ENCODE measurements around the gene TMEM245. TPM values are rescaled to one million over a fixed set of nuclear protein-coding genes. Genes with fewer than 3 reads are reported as not detected.

TMEM245 gene
- 10 to 100 TPM; 30.4 to 32.7 TPM for total RNA-seq

GRCh38 chr9:109119439-109120203 is at the start of gene TMEM245:
TMEM245 (minus strand) TSS chr9:109119947; CDS start chr9:109119913, 34 bp downstream.
- peak within 1 kb of the TSS; percentile 85 for H3K27ac Mint-ChIP-seq
- peak within 1 kb of the TSS; percentile 94 for H3K4me3 Mint-ChIP-seq
- peaks cover 29% of the 10 kb centered on the region for H3K4me1 Mint-ChIP-seq

DNA sequence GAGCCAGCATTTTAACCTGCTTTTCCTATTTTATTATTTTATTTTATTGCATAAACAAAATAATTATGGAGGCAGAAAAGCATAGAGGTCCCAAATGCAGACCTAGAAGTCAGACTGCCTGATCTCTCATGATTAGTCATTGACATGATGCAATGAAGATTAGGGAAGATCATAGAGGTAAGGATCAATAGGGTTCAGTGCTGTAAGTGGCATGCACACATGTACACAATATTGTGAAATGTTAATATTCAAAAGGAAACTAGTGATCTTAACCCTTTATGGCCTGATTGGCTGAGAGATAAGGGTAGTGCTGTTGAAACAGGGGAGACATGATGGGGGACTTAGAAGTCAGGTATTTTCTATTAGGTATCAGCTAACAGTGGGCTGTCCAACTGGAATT is 48.4 kb upstream of the TMEM245 start:
- H3K27me3 Mint-ChIP-seq = peaks cover 76% of the 10 kb centered on the region

More at GRCh38 chr9:109119439-109120203, at the start of gene TMEM245:
- DNase-seq = peak; percentile 93
- Mint-ChIP-seq H3K27me3 (no peaks in the 10 kb centered on the region), H3K9me3 (peaks cover 1% of the 10 kb centered on the region), H3K36me3 (peaks cover 24% of the 10 kb centered on the region)

DNA sequence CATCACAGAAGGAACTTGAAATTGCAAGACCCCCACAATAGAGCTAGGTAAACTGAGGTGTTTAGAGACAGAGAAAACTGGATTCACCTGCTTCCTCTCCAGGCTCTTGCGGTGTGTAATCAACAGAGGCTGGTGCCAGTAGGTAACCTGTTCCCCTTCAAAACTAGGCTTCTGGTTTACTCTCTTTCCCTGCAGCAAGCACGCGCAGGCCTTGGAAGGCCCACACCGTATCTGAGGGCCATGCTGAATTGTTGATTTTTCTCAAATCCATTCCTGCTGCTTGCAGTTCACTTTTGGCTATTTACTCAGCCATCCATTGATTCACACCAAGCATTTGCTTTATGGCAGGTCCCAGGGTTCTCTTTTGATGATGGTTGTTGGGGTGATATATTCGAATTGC is 48.0 kb upstream of the TMEM245 start:
- Mint-ChIP-seq H3K4me1 (no peaks in the 10 kb centered on the region), H3K27ac (no peak overlapping the region), H3K9me3 (no peaks in the 10 kb centered on the region), H3K4me3 (no peak overlapping the region), H3K27me3 (peaks cover 78% of the 10 kb centered on the region), H3K36me3 (no peaks in the 10 kb centered on the region)
- DNase-seq = no peak

More for the DNA sequence above, 48.4 kb upstream of the TMEM245 start:
- Mint-ChIP-seq H3K27ac (no peak overlapping the region), H3K9me3 (no peaks in the 10 kb centered on the region), H3K4me1 (no peaks in the 10 kb centered on the region), H3K4me3 (no peak overlapping the region), H3K36me3 (no peaks in the 10 kb centered on the region)
- DNase-seq = no peak

DNA sequence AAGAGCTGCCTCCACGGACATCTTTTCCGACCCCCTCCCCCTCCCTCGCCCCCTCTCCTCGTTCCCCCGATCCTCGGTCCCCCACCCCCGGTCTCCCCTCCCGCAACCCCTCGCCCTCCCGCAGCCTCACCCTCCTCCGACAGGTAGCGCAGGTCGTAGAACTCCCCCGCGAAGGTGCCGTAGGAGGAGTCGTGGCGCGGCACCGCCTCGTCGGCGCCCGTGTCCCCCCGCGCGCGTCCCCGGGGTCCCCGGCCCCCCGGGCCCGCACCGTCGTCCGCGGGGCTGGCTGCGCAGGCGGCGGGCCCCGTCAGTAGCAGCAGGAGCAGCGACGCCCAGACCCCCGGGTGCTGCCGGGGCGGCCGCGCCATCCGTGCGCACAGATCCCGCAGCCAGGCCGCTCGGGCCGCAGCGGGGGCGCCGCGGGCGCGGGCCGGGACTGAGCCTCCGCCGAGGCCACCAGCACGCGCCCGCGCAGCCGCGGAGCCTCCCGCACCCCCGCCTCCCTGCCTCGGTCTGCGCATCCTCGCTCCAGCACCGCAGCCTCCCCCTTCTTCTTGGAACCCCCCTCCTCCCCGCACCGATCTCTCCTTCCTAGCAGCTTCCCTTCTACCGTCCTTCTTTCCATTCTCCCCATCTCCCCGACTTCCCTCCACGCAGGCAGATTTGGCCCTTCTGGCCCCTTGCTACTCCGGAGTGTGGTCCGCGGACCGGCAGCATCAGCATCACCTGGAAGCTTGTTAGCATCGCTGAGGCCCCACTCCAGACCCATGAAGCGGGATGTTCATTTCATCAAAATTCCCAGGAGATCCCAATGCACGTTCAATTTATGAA is 47.2 kb upstream of the TMEM245 start, which contains the start of gene FRRS1L:
Gene FRRS1L, minus strand, starts transcription at position 479 of the 831 bp plus-strand sequence. Its CDS starts 111 bp downstream, at position 368.
- Mint-ChIP-seq H3K27ac (no peak within 1 kb of the TSS), H3K9me3 (no peaks in the 10 kb centered on the region), H3K27me3 (peaks cover 75% of the 10 kb centered on the region), H3K4me1 (no peaks in the 10 kb centered on the region), H3K4me3 (peak within 1 kb of the TSS; percentile 52), H3K36me3 (no peaks in the 10 kb centered on the region)
- peak; percentile 8 for DNase-seq

DNA sequence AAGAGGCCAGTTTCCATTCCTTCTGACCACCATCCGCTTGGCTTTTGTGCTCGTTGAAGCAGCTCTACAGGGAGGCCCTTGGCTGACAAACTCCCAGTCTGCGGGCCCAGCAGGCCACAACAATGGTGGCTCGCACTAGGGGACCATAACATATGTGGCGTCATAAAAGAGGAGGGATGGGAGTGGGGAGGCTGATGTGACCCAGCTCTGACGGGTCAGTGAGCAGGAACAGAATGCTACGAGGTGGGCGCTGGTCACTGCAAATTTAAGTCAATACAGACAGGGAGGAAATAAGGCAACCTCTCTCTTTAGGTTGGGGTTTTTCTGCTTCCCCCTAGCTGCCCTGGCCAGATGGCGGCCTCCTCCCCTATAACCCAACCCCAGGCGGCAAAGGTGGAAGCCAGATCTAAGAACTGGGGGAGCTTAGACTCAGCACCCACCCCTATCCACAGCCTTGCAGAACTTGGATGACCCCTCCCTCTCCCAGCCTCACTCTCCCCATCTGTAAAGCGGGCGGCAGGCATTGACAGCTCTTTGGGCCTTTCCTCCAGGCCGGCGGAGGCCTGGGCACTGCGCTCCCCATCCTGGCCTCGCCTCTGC is 46.5 kb upstream of the TMEM245 start:
- no peaks in the 10 kb centered on the region for H3K4me1 Mint-ChIP-seq
- H3K27me3 Mint-ChIP-seq = peaks cover 69% of the 10 kb centered on the region
- no peak overlapping the region for H3K4me3 Mint-ChIP-seq
- no peaks in the 10 kb centered on the region for H3K9me3 Mint-ChIP-seq
- H3K36me3 Mint-ChIP-seq = no peaks in the 10 kb centered on the region
- DNase-seq = no peak
- no peak overlapping the region for H3K27ac Mint-ChIP-seq

DNA sequence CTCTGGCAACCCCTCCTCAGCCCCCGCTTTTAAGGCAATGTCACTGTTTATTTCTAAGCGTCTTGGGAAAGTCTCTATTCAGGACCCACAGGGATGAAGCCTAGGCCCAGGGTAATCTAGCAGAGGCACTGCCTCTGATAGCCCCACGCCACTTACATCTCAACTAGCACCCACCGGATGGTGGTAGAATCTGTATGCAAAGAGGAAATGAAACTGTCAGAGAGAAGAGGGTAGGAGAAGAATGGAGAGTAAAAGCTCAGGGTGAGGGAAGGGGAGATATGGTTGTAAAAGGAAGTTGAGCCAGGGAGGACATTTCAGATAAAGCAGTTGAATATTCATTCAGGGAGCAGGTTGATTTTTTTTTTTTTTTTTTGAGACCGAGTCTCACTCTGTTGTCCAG is 44.3 kb upstream of the TMEM245 start:
- Mint-ChIP-seq H3K36me3 (no peaks in the 10 kb centered on the region), H3K4me1 (no peaks in the 10 kb centered on the region), H3K4me3 (no peak overlapping the region), H3K27ac (no peak overlapping the region), H3K27me3 (peaks cover 50% of the 10 kb centered on the region), H3K9me3 (no peaks in the 10 kb centered on the region)
- no peak for DNase-seq

- Mint-ChIP-seq H3K9me3 (no peaks in the 10 kb centered on the region), H3K4me3 (no peak overlapping the region), H3K4me1 (no peaks in the 10 kb centered on the region), H3K27me3 (peaks cover 43% of the 10 kb centered on the region), H3K27ac (no peak overlapping the region), H3K36me3 (no peaks in the 10 kb centered on the region)
- no peak for DNase-seq
Measured at GRCh38 chr9:109163194-109163593, 43.4 kb upstream of the TMEM245 start.

DNA sequence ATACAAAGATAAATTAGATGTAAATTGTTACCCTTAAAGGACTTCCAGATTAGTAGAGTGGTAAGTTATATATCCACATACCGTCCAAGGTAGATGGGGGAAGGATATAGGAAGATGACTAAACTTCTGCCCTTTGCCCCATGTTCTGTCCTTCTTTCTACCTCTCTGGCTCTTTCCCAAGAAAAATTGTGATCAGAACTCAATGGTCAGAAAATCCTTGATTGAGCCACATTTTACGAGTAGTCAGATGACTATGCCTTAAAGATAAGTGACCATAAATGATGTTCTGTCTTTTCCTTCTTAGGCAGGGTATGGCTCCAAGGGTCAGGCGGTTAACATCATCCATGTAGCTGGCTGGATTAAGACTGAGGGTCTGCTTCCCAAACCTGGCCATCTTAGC is 42.9 kb upstream of the TMEM245 start:
- no peaks in the 10 kb centered on the region for H3K36me3 Mint-ChIP-seq
- no peaks in the 10 kb centered on the region for H3K9me3 Mint-ChIP-seq
- no peak overlapping the region for H3K4me3 Mint-ChIP-seq
- H3K4me1 Mint-ChIP-seq = no peaks in the 10 kb centered on the region
- DNase-seq = no peak
- peaks cover 38% of the 10 kb centered on the region for H3K27me3 Mint-ChIP-seq
- H3K27ac Mint-ChIP-seq = no peak overlapping the region

DNA sequence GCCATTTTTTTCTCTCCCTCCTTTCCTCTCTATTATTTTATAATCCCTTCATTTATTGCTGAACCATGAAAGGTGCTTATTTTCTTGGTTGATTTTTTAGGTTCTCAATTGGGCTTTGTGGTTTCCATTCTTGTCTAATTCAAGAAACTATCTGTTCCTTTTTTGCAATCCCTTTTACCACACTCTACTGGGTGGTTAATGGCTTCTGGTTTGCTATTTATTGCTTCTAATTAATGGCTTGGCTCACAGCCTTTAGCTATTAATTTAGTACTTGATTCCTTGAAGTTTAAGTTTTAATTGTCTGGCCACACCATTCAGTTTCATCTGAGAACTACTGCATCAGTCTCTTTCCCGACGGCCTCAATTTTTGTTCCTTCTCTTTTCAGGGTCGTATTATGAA is 41.7 kb upstream of the TMEM245 start:
- no peaks in the 10 kb centered on the region for H3K4me1 Mint-ChIP-seq

DNA sequence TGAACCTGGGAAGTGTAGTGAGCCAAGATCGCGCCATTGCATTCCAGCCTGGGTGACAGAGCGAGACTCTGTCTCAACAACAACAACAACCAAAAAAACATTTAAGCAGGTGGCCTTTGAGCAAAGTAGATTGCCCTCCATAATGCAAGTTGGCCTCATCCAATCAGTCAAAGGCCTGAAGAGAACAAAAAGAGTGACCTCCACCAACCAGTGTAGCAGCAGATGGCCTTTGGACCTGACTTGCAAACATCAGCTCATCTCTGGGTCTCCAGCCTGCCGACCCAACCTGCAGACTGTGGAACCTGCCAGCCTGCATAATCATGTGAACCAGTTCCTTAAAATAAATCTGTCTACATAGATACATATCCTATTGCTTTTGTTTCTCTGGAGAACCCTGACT is 39.8 kb upstream of the TMEM245 start:
- Mint-ChIP-seq H3K9me3 (no peaks in the 10 kb centered on the region), H3K27ac (no peak overlapping the region), H3K36me3 (no peaks in the 10 kb centered on the region), H3K27me3 (peaks cover 10% of the 10 kb centered on the region), H3K4me1 (no peaks in the 10 kb centered on the region), H3K4me3 (no peak overlapping the region)
- DNase-seq = no peak

More for the DNA sequence above, 41.7 kb upstream of the TMEM245 start:
- Mint-ChIP-seq H3K27ac (no peak overlapping the region), H3K27me3 (peaks cover 29% of the 10 kb centered on the region), H3K36me3 (no peaks in the 10 kb centered on the region), H3K9me3 (no peaks in the 10 kb centered on the region), H3K4me3 (no peak overlapping the region)
- no peak for DNase-seq

- H3K27me3 Mint-ChIP-seq = peaks cover 4% of the 10 kb centered on the region
- DNase-seq = no peak
- no peak overlapping the region for H3K27ac Mint-ChIP-seq
- H3K36me3 Mint-ChIP-seq = no peaks in the 10 kb centered on the region
- no peaks in the 10 kb centered on the region for H3K4me1 Mint-ChIP-seq
- peaks cover 5% of the 10 kb centered on the region for H3K9me3 Mint-ChIP-seq
- H3K4me3 Mint-ChIP-seq = no peak overlapping the region
Measured at GRCh38 chr9:109158651-109159050, 38.9 kb upstream of the TMEM245 start.

GRCh38 chr9:109156708-109157107 is 37.0 kb upstream of the TMEM245 start:
- Mint-ChIP-seq H3K36me3 (peaks cover 2% of the 10 kb centered on the region), H3K4me1 (no peaks in the 10 kb centered on the region), H3K9me3 (peaks cover 15% of the 10 kb centered on the region), H3K4me3 (no peak overlapping the region), H3K27me3 (no peaks in the 10 kb centered on the region), H3K27ac (no peak overlapping the region)
- DNase-seq = no peak

DNA sequence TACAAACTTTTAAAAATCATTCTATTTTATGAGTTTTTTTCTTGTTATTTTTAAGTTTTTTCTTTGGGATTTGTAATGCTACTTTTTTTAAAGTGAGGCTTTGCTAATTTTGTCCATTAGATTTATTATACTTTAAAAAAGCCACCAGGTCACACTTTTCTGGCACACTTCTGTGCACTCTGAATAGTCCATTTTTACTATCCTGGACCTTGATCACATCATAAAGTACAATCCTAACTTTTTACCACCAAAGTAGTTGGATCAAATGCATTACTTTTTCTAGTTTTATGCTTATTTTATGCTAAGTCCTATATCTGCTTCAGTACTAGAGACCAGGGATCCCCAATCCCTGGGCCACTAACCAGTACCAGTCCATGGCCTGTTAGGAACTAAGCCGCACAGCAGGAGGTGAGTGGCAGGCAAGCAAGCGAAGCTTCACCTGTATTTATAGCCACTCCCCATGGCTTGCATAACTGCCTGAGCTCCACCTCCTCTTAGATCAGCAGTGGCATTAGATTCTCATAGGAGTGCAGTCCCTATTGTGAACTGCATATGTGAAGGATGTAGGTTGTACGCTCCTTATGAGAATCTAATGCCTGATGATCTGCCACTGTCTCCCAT is 31.3 kb upstream of the TMEM245 start:
- H3K27ac Mint-ChIP-seq = no peak overlapping the region
- H3K9me3 Mint-ChIP-seq = peaks cover 15% of the 10 kb centered on the region
- H3K36me3 Mint-ChIP-seq = peaks cover 2% of the 10 kb centered on the region
- no peak for DNase-seq
- H3K4me1 Mint-ChIP-seq = no peaks in the 10 kb centered on the region
- no peak overlapping the region for H3K4me3 Mint-ChIP-seq
- no peaks in the 10 kb centered on the region for H3K27me3 Mint-ChIP-seq

DNA sequence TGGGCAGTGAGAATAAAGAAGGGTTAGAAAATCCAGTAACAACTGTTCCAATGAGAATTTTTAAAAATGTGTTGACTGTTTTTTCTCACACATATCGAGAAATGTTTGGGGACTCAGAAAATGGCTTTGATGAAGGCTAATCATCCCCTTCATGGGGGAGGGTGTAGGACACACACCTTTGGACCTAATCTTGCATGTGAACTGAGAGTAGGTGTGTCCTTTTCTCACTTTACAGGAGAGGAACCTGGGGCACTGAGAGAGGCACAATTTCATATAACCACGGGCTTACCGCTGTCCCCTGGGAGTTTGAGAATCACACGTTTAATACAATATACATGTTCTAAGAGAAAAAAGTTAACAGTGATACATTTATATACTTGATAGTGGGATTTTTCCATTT is 30.0 kb upstream of the TMEM245 start:
- Mint-ChIP-seq H3K9me3 (peaks cover 15% of the 10 kb centered on the region), H3K36me3 (peaks cover 2% of the 10 kb centered on the region), H3K4me1 (no peaks in the 10 kb centered on the region), H3K27me3 (no peaks in the 10 kb centered on the region), H3K27ac (no peak overlapping the region), H3K4me3 (no peak overlapping the region)
- no peak for DNase-seq

- Mint-ChIP-seq H3K9me3 (peaks cover 13% of the 10 kb centered on the region), H3K27me3 (no peaks in the 10 kb centered on the region), H3K36me3 (peaks cover 2% of the 10 kb centered on the region), H3K27ac (no peak overlapping the region), H3K4me1 (peaks cover 2% of the 10 kb centered on the region), H3K4me3 (no peak overlapping the region)
- DNase-seq = no peak
Measured at GRCh38 chr9:109149089-109149488, 29.3 kb upstream of the TMEM245 start.
